SJSA1 (cell line): ENCODE results near the gene TARBP1. TPM values are rescaled to one million over a fixed set of nuclear protein-coding genes. Genes with fewer than 3 reads are reported as not detected.
"Not testable (repeated sequence)": the region's sequence is repeated elsewhere in the genome, so short reads cannot be mapped to it uniquely, and the experiment has no call there.

Experiments used
- DNase-seq, 2 experiments: peaks; one replicate each; pipeline ENCODE4 v3.0.0-alpha.2; 2015 to 2020; ENCODE audit warnings: low spot score in 2 of 2, low read depth in 1 of 2
- H3K27ac ChIP-seq: fragments of 250-450 bp; sonication (Bioruptor Pico); 2 replicates; pipeline ENCODE4 v1.5.1; 2020; ENCODE audit warnings: mild to moderate bottlenecking, moderate library complexity
- H3K27me3 ChIP-seq: fragments of 250-450 bp; sonication (Bioruptor Pico); replicated peaks from 2 replicates; pipeline ENCODE4 v1.5.1; 2020; ENCODE audit warnings: mild to moderate bottlenecking, moderate library complexity
- H3K36me3 ChIP-seq: fragments of 250-450 bp; sonication (Bioruptor Pico); 2 replicates; pipeline ENCODE4 v1.5.1; 2020; ENCODE audit warnings: mild to moderate bottlenecking
- H3K4me1 ChIP-seq: fragments of 250-450 bp; sonication (Bioruptor Pico); replicated peaks from 2 replicates; pipeline ENCODE4 v1.6.1; 2021; ENCODE audit warnings: mild to moderate bottlenecking
- H3K4me3 ChIP-seq: fragments of 250-450 bp; sonication (Bioruptor Pico); 2 replicates; pipeline ENCODE4 v1.5.1; 2020; ENCODE audit warnings: mild to moderate bottlenecking
- H3K9me3 ChIP-seq: fragments of 250-450 bp; sonication (Bioruptor Pico); replicated peaks from 2 replicates; pipeline ENCODE4 v1.5.1; 2020; ENCODE audit warnings: mild to moderate bottlenecking
- total RNA-seq: library from RNA; depleted of rRNA; stranded (reverse); fragments of >200 nt; shearing (Covaris generic); gene quantifications from 2 replicates; pipeline ENCODE4 v1.2.3, GENCODE V29; 2014

TARBP1 gene
- total RNA-seq, 1 experiment from 2014 or later: 18.9 TPM

GRCh38 chr1:234517110-234517802, 38.3 kb upstream of the TARBP1 start:
- Histone ChIP-seq H3K4me1 (peaks cover 9% of the 10 kb centered on the region), H3K27ac (no peak overlapping the region), H3K9me3 (no peaks in the 10 kb centered on the region; the same call in 1 of the 2 replicates), H3K4me3 (no peak overlapping the region), H3K36me3 (no peaks in the 10 kb centered on the region), H3K27me3 (no peaks in the 10 kb centered on the region)
- DNase-seq: no peak

GRCh38 chr1:234515821-234516241, 36.9 kb upstream of the TARBP1 start:
- Histone ChIP-seq H3K4me3 (no peak overlapping the region), H3K9me3 (no peaks in the 10 kb centered on the region; the same call in 1 of the 2 replicates), H3K4me1 (peaks cover 9% of the 10 kb centered on the region), H3K27me3 (no peaks in the 10 kb centered on the region), H3K36me3 (no peaks in the 10 kb centered on the region), H3K27ac (peak overlapping the region; percentile 37)
- DNase-seq: no peak

- Histone ChIP-seq H3K36me3 (no peaks in the 10 kb centered on the region), H3K27ac (peak overlapping the region; percentile 37)
- DNase-seq: peak in 1 of 2 experiments; percentile 38
These were observed 36.4 kb upstream of the TARBP1 start for GRCh38 chr1:234515411-234515810.

GRCh38 chr1:234512451-234512861, 33.5 kb upstream of the TARBP1 start:
- Histone ChIP-seq H3K9me3 (no peaks in the 10 kb centered on the region; the same call in 1 of the 2 replicates), H3K27ac (no peak overlapping the region), H3K36me3 (no peaks in the 10 kb centered on the region), H3K27me3 (no peaks in the 10 kb centered on the region), H3K4me1 (peaks cover 9% of the 10 kb centered on the region), H3K4me3 (no peak overlapping the region)
- no peak for DNase-seq

More at GRCh38 chr1:234515411-234515810, 36.4 kb upstream of the TARBP1 start:
- Histone ChIP-seq H3K4me3 (no peak overlapping the region), H3K9me3 (no peaks in the 10 kb centered on the region; the same call in 1 of the 2 replicates), H3K4me1 (peaks cover 9% of the 10 kb centered on the region), H3K27me3 (no peaks in the 10 kb centered on the region)

GRCh38 chr1:234509457-234510328, 30.7 kb upstream of the TARBP1 start:
- Histone ChIP-seq H3K4me1 (peaks cover 7% of the 10 kb centered on the region), H3K27ac (no peak overlapping the region), H3K36me3 (no peaks in the 10 kb centered on the region), H3K4me3 (no peak overlapping the region), H3K27me3 (no peaks in the 10 kb centered on the region), H3K9me3 (no peaks in the 10 kb centered on the region)
- no peak for DNase-seq

- no peaks in the 10 kb centered on the region for H3K36me3 ChIP-seq
These were observed 28.8 kb upstream of the TARBP1 start for GRCh38 chr1:234507626-234508387.

GRCh38 chr1:234507089-234507488, 28.1 kb upstream of the TARBP1 start:
- DNase-seq: no peak
- H3K36me3 ChIP-seq: no peaks in the 10 kb centered on the region
- no peaks in the 10 kb centered on the region for H3K9me3 ChIP-seq

More at GRCh38 chr1:234507626-234508387, 28.8 kb upstream of the TARBP1 start:
- Histone ChIP-seq H3K4me1 (peaks cover 7% of the 10 kb centered on the region), H3K27ac (no peak overlapping the region), H3K27me3 (no peaks in the 10 kb centered on the region), H3K4me3 (no peak overlapping the region), H3K9me3 (no peaks in the 10 kb centered on the region)
- no peak for DNase-seq

GRCh38 chr1:234505769-234506102, 26.8 kb upstream of the TARBP1 start:
- no peak for DNase-seq
- no peaks in the 10 kb centered on the region for H3K27me3 ChIP-seq

More at GRCh38 chr1:234507089-234507488, 28.1 kb upstream of the TARBP1 start:
- Histone ChIP-seq H3K27ac (no peak overlapping the region), H3K27me3 (no peaks in the 10 kb centered on the region), H3K4me1 (peaks cover 7% of the 10 kb centered on the region), H3K4me3 (no peak overlapping the region)

GRCh38 chr1:234504969-234505768, 26.2 kb upstream of the TARBP1 start:
- Histone ChIP-seq H3K4me3 (no peak overlapping the region), H3K27ac (no peak overlapping the region), H3K27me3 (no peaks in the 10 kb centered on the region), H3K9me3 (no peaks in the 10 kb centered on the region), H3K36me3 (no peaks in the 10 kb centered on the region), H3K4me1 (peaks cover 22% of the 10 kb centered on the region)
- DNase-seq: no peak

More at GRCh38 chr1:234505769-234506102, 26.8 kb upstream of the TARBP1 start:
- no peak overlapping the region for H3K27ac ChIP-seq
- no peaks in the 10 kb centered on the region for H3K9me3 ChIP-seq
- H3K36me3 ChIP-seq: no peaks in the 10 kb centered on the region
- H3K4me1 ChIP-seq: peaks cover 17% of the 10 kb centered on the region
- H3K4me3 ChIP-seq: no peak overlapping the region

GRCh38 chr1:234504251-234504650, 25.3 kb upstream of the TARBP1 start:
- H3K27ac ChIP-seq: not testable (repeated sequence)

GRCh38 chr1:234503193-234504050, 24.4 kb upstream of the TARBP1 start:
- DNase-seq: no peak

More at GRCh38 chr1:234504251-234504650, 25.3 kb upstream of the TARBP1 start:
- DNase-seq, H3K27me3 ChIP-seq, H3K4me3 ChIP-seq, H3K36me3 ChIP-seq, H3K9me3 ChIP-seq: not testable (repeated sequence)
- peaks cover 30% of the 10 kb centered on the region for H3K4me1 ChIP-seq

GRCh38 chr1:234502785-234503184, 23.8 kb upstream of the TARBP1 start:
- Histone ChIP-seq H3K27ac (no peak overlapping the region), H3K4me3 (no peak overlapping the region), H3K27me3 (no peaks in the 10 kb centered on the region), H3K36me3 (no peaks in the 10 kb centered on the region), H3K4me1 (peaks cover 40% of the 10 kb centered on the region), H3K9me3 (no peaks in the 10 kb centered on the region)
- DNase-seq: no peak

More at GRCh38 chr1:234503193-234504050, 24.4 kb upstream of the TARBP1 start:
- Histone ChIP-seq H3K36me3 (no peaks in the 10 kb centered on the region), H3K4me1 (peaks cover 38% of the 10 kb centered on the region), H3K4me3 (no peak overlapping the region), H3K9me3 (no peaks in the 10 kb centered on the region), H3K27me3 (no peaks in the 10 kb centered on the region), H3K27ac (no peak overlapping the region)
